Measurements from ENCODE around the gene BIRC2. TPM values are rescaled to one million over a fixed set of nuclear protein-coding genes. Genes with fewer than 3 reads are reported as not detected.

BIRC2 gene
- polyA plus RNA-seq, 1 of the 3 experiments (the other 2 are of a cell fraction) = 20.1 TPM

DNA sequence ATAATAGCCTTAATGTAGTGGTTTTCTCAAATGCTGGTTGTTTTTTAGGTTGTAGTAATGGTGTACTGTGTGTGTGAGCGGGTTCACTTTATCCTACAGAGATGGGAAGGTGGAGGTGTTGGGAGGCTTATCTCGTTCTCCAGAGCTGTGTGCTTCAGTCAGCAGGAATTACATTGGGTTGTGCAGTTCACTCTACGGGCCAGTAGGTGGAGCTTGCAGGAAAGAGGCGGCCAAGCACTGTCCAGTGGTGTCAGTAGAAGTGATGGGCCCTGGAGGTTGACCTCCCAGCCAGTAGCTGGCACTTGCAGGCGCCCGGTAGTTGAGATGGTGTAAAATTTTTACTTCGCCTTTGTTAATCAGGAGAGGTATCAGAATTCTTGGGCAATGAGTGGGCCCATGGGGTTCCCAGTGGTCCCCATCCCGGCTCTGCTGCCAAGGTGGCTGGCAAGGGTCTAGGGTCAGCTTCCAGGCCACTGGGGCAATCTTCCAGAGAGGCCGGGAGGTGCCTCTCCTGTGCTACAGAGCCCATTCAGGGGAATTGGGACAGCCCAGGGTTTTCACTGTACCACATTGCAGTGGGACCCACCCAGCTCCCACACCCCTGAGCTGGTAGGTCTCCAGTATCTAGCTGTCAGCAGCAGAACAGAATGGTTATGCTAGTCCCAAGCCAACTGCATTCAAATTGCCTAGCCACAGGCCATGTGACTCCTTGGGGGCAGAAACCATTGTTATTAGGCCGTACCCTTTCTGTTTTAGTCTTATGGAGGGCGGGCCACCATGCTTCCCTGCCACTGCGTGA is 43.9 kb downstream of the BIRC2 start:
- peak; percentile 63 for DNase-seq
- Histone ChIP-seq H3K36me3 (replicated peaks in 1 of 2; ENCODE audit: control insufficient read depth in 1 of 2, insufficient read depth in 2 of 2, low read length in 1 of 2) (peaks cover 34 to 78% of the 10 kb centered on the region in 2 experiments), H3K4me2 (no peak overlapping the region), H3K4me3 (ENCODE audit: low read depth in 2 of 2, low read length in 1 of 2) (no peak overlapping the region; a peak in 1 of 4 replicates), H3K9ac (no peak overlapping the region), H3K27me3 (ENCODE audit: insufficient read depth) (no peaks in the 10 kb centered on the region), H3K9me2 (no peaks in the 10 kb centered on the region), H4K20me1 (ENCODE audit: insufficient read depth) (no peaks in the 10 kb centered on the region), H3K9me3 (no peaks in the 10 kb centered on the region), H3K27ac (ENCODE audit: low read depth in 2 of 2, low read length in 1 of 2) (0 out of 4 replicates have a peak overlapping the region, but pooled peaks of 1 of the 2 experiments have one; percentile 4), H3K79me2 (ENCODE audit: insufficient read depth) (peaks cover 59% of the 10 kb centered on the region; the same call in 1 of the 2 replicates), H3K4me1 (ENCODE audit: control insufficient read depth in 1 of 2, insufficient read depth in 2 of 2, low read depth in 1 of 2, low read length in 1 of 2) (no peaks in the 10 kb centered on the region; a peak in 1 of 4 replicates), H3F3A (replicated peaks; ENCODE audit: insufficient read depth) (peaks cover 24% of the 10 kb centered on the region), H2AFZ (ENCODE audit: low read depth) (no peak overlapping the region)
- ChIA-PET POLR2A (no interaction called here), CTCF (interaction anchor here (0.7 to 3.5 kb wide), 37 partner anchors 8 to 275 kb away, joined by 3 to 30 read pairs (median 5); no protein-coding TSS in a partner anchor)
- TF ChIP-seq MEF2A (IDR thresholded peaks at IDR 0.05; ENCODE audit: borderline replicate concordance, low read depth) = no peak
- TF ChIP-seq FOXM1 (IDR thresholded peaks at IDR 0.05; ENCODE audit: low read depth) = no peak
- TF ChIP-seq CTCF (IDR thresholded peaks at IDR 0.05) = peak; percentile 83
- TF ChIP-seq FOSL2 (IDR thresholded peaks at IDR 0.05; ENCODE audit: borderline replicate concordance, low read depth) = no peak
- peak; percentile 72 for TF ChIP-seq RAD21 (IDR thresholded peaks at IDR 0.05; ENCODE audit: low read length)
- no peak for TF ChIP-seq RXRA (IDR thresholded peaks at IDR 0.05; ENCODE audit: borderline replicate concordance, low read depth)
- TF ChIP-seq SIN3A (IDR thresholded peaks at IDR 0.05; ENCODE audit: borderline replicate concordance, low read depth, low read length) = no peak
- peak; percentile 57; the same call in 1 of the 2 replicates for TF ChIP-seq REST (IDR thresholded peaks at IDR 0.05; ENCODE audit: low read depth, low read length)
- TF ChIP-seq MXI1 (IDR thresholded peaks at IDR 0.05; ENCODE audit: low read depth, low read length) = no peak
- no peak for TF ChIP-seq TAF1 (IDR thresholded peaks at IDR 0.05; ENCODE audit: borderline replicate concordance, low read depth, low read length)
- TF ChIP-seq, protein P1, sequence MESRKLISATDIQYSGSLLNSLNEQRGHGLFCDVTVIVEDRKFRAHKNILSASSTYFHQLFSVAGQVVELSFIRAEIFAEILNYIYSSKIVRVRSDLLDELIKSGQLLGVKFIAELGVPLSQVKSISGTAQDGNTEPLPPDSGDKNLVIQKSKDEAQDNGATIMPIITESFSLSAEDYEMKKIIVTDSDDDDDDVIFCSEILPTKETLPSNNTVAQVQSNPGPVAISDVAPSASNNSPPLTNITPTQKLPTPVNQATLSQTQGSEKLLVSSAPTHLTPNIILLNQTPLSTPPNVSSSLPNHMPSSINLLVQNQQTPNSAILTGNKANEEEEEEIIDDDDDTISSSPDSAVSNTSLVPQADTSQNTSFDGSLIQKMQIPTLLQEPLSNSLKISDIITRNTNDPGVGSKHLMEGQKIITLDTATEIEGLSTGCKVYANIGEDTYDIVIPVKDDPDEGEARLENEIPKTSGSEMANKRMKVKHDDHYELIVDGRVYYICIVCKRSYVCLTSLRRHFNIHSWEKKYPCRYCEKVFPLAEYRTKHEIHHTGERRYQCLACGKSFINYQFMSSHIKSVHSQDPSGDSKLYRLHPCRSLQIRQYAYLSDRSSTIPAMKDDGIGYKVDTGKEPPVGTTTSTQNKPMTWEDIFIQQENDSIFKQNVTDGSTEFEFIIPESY (IDR thresholded peaks at IDR 0.05; ENCODE audit: borderline replicate concordance, low read depth) = no peak
- peak; percentile 91 for TF ChIP-seq SMC3 (IDR thresholded peaks at IDR 0.05; ENCODE audit: low read depth, low read length)
- WGBS (ENCODE audit: low lambda C conversion rate) = 66% methylated on average over 11 of the region's 12 CpGs
